GM12878 (cell line): ENCODE measurements around the gene CERKL. TPM values are rescaled to one million over a fixed set of nuclear protein-coding genes. Genes with fewer than 3 reads are reported as not detected.

Experiments used
- ATAC-seq: fragments of 200-7000 bp; cut with Tn5 transposase; 3 replicates; pipeline ENCODE4 v1.9.1; 2020; ENCODE audit warnings: mild to moderate bottlenecking, moderate library complexity
- BruUV-seq: library from RNA; stranded (reverse); fragments of 400-500 nt; replicated peaks from 2 replicates; lab custom pipeline; 2021; lab: Mats Ljungman, UMichigan
- CTCF ChIA-PET: fragments of 300-600 bp; sonication (Branson Sonifier 250); formaldehyde crosslinking; extraction: SDS; loops from one replicate; lab custom pipeline; 2021; ENCODE audit warnings: inconsistent platforms; lab: Yijun Ruan, JAX
- POLR2A ChIA-PET: fragments of 350-600 bp; formaldehyde crosslinking; extraction: SDS; loops from one replicate; lab custom pipeline; 2021; ENCODE audit warnings: inconsistent platforms; lab: Charles Lee
- RAD21 ChIA-PET: fragments of 300-600 bp; sonication (Branson Sonifier 250); formaldehyde crosslinking; loops from one replicate; lab custom pipeline; 2023; ENCODE audit warnings: antibody characterized with exemption; ENCODE audit not compliant: unreplicated experiment; lab: Charles Lee
- SMC1A ChIA-PET: fragments of 300-600 bp; sonication (Branson Sonifier 250); formaldehyde crosslinking; loops from one replicate; lab custom pipeline; 2023; ENCODE audit not compliant: unreplicated experiment, uncharacterized antibody; lab: Charles Lee
- DNase-seq: peaks from one replicate; pipeline ENCODE4 v3.0.0-alpha.2; 2011; ENCODE audit warnings: low read depth, low spot score
- FAIRE-seq: peaks from 3 replicates; lab custom pipeline; 2011; peaks lifted over from hg19 to GRCh38; lab: Jason Lieb, UNC
- H2AFZ ChIP-seq: 2 replicates; pipeline ENCODE4 v1.6.0; 2011; ENCODE audit warnings: low read depth, low read length, control low read depth; ENCODE audit not compliant: control insufficient read depth
- H3K27ac ChIP-seq: 2 replicates; pipeline ENCODE4 v1.5.1; 2011; ENCODE audit warnings: control low read depth; ENCODE audit not compliant: control insufficient read depth, insufficient read depth
- H3K27me3 ChIP-seq, 2 experiments: replicated peaks in 1 of 2; 2 replicates each; pipeline versions ENCODE4 v1.6.0 to v1.6.1; 2011; ENCODE audit warnings: low read length in 1 of 2; ENCODE audit not compliant: control insufficient read depth in 2 of 2, insufficient read depth in 2 of 2
- H3K36me3 ChIP-seq, 2 experiments: 2 replicates each; pipeline ENCODE4 v1.5.1; 2011; ENCODE audit warnings: low read length in 1 of 2; ENCODE audit not compliant: control insufficient read depth in 2 of 2, insufficient read depth in 2 of 2
- H3K4me1 ChIP-seq: 2 replicates; pipeline ENCODE4 v1.6.1; 2011; ENCODE audit warnings: mild to moderate bottlenecking, low read length, moderate library complexity, mixed read lengths; ENCODE audit not compliant: control insufficient read depth, insufficient read depth
- H3K4me2 ChIP-seq: 2 replicates; pipeline ENCODE4 v1.6.0; 2011; ENCODE audit warnings: control low read depth; ENCODE audit not compliant: control insufficient read depth, insufficient read depth
- H3K4me3 ChIP-seq: fragments of 200-600 bp; sonication (generic); 2 replicates; pipeline ENCODE4 v1.5.1; 2016
- H3K79me2 ChIP-seq: 2 replicates; pipeline ENCODE4 v1.6.0; 2011; ENCODE audit warnings: low read length; ENCODE audit not compliant: control insufficient read depth, insufficient read depth
- H3K9ac ChIP-seq: 2 replicates; pipeline ENCODE4 v1.8.0; 2011; ENCODE audit warnings: low read length, control low read depth, mixed read lengths; ENCODE audit not compliant: control insufficient read depth, insufficient read depth
- H3K9me3 ChIP-seq: replicated peaks from 3 replicates; pipeline ENCODE4 v1.5.1; 2011; ENCODE audit warnings: mild to moderate bottlenecking, low read length; ENCODE audit not compliant: control insufficient read depth, insufficient read depth
- H4K20me1 ChIP-seq: 2 replicates; pipeline ENCODE4 v1.6.0; 2011; ENCODE audit not compliant: control insufficient read depth, insufficient read depth
- BACH1 ChIP-seq: fragments of 450-650 bp; IDR thresholded peaks from 2 replicates; pipeline ENCODE4 v1.6.1; 2017; ENCODE audit warnings: mild to moderate bottlenecking, borderline replicate concordance
- CBX3 ChIP-seq: fragments of 200-600 bp; sonication (generic); IDR thresholded peaks from 2 replicates; pipeline ENCODE4 v1.6.1; 2016; ENCODE audit warnings: low read depth, borderline replicate concordance
- FOXM1 ChIP-seq: IDR thresholded peaks from 2 replicates; pipeline ENCODE4 v1.6.1; 2012; ENCODE audit warnings: low read depth, mild to moderate bottlenecking, inconsistent platforms, low read length, moderate library complexity
- HCFC1 ChIP-seq: fragments of 150-350 bp; IDR thresholded peaks from 2 replicates; pipeline ENCODE4 v1.6.1; 2014; ENCODE audit warnings: low read length
- MEF2A ChIP-seq: IDR thresholded peaks from 2 replicates; pipeline ENCODE4 v1.6.1; 2011; ENCODE audit warnings: low read depth, mild to moderate bottlenecking, low read length, moderate library complexity; ENCODE audit not compliant: insufficient read depth
- MXI1 ChIP-seq: fragments of 150-350 bp; IDR thresholded peaks from 2 replicates; pipeline ENCODE4 v1.6.1; 2011; ENCODE audit warnings: low read depth, mild to moderate bottlenecking, inconsistent platforms, low read length, improper control_type of control experiment
- NR2C2 ChIP-seq: IDR thresholded peaks from 2 replicates; pipeline ENCODE4 v1.6.1; 2011; ENCODE audit warnings: borderline replicate concordance, low read depth; ENCODE audit not compliant: control insufficient read depth, insufficient read length
- RAD21 ChIP-seq: IDR thresholded peaks from 2 replicates; pipeline ENCODE4 v1.6.1; 2011; ENCODE audit warnings: mild to moderate bottlenecking, low read depth, low read length, moderate library complexity; ENCODE audit not compliant: insufficient read depth
- SIX5 ChIP-seq: IDR thresholded peaks from 2 replicates; pipeline ENCODE4 v1.6.1; 2011; ENCODE audit warnings: mild to moderate bottlenecking, low read depth, low read length, moderate library complexity; ENCODE audit not compliant: severe bottlenecking
- SMARCA5 ChIP-seq: fragments of 450-650 bp; IDR thresholded peaks from 2 replicates; pipeline ENCODE4 v1.6.1; 2017; ENCODE audit warnings: mild to moderate bottlenecking
- TCF12 ChIP-seq: IDR thresholded peaks from 2 replicates; pipeline ENCODE4 v1.6.1; 2011; ENCODE audit warnings: low read depth, mild to moderate bottlenecking, low read length
- ZNF24 ChIP-seq: fragments of 450-650 bp; IDR thresholded peaks from 2 replicates; pipeline ENCODE4 v1.6.1; 2017; ENCODE audit warnings: antibody characterized with exemption, mild to moderate bottlenecking
- ZZZ3 ChIP-seq: IDR thresholded peaks from 2 replicates; pipeline ENCODE4 v1.6.1; 2011; ENCODE audit warnings: low read depth; ENCODE audit not compliant: control insufficient read depth, insufficient read length
- WGBS: methylation state at CpG from one replicate; pipeline ENCODE4 v1.1.6; 2016; ENCODE audit warnings: low lambda C conversion rate; ENCODE audit not compliant: insufficient replicate concordance, insufficient coverage; ENCODE audit errors: missing lambda C conversion rate; 5-methylcytosine and 5-hydroxymethylcytosine counted together
- in situ Hi-C: fragments of 300-500 bp; cut with MboI; formaldehyde crosslinking; loops from 9 replicates; pipeline ENCODE4 v1.14.3; 2018; ENCODE audit warnings: mixed read lengths
- intact Hi-C: fragments of 100-400 bp; cut with micrococcal nuclease; formaldehyde crosslinking; loops from one replicate; pipeline ENCODE4 v1.14.2; 2022; ENCODE audit not compliant: unreplicated experiment
- polyA plus RNA-seq, 11 experiments: library from polyadenylated mRNA; depleted of rRNA in 4 of 11; unstranded in 6 of 11; stranded (reverse) in 5 of 11; fragments of >200 nt; fragmentation: Nextera tagmentation in 4 of 11; fragmentation: Illumina TruSeq in 1 of 11; extraction: Ambion mirVana in 4 of 11; extraction: Trizol in 1 of 11; gene quantifications; 1 replicate in 1 of 11; 2 replicates in 10 of 11; pipeline versions ENCODE4 v1.2.1 to v1.2.3, GENCODE V29; 2011 to 2016; ENCODE audit warnings: inconsistent platforms in 2 of 11, missing spikeins in 2 of 11, low read depth in 1 of 11
- total RNA-seq, 4 experiments: library from RNA; depleted of rRNA in 3 of 4; stranded (reverse); fragments of >200 nt in 3 of 4; fragmentation: Illumina TruSeq in 1 of 4; extraction: Trizol in 1 of 4; gene quantifications; 2 replicates each; pipeline versions ENCODE4 v1.2.1 to v1.2.3, GENCODE V29; 2013 to 2021

The CERKL gene
- total and polyA plus RNA-seq, 10 of the 15 experiments (the other 5 are each of a cell fraction or from before 2014, with no cell fraction given) = 0.05 to 23.0 (median 6.0) TPM; not detected in 2

GRCh38 chr2:181500201-181500600 is 156.7 kb downstream of the CERKL start:
- SMC1A ChIA-PET = no interaction called here
- no peaks in the 10 kb centered on the region for H3K9me3 ChIP-seq
- no peak for FAIRE-seq
- 98% methylated on average over 4 of the region's 4 CpGs for whole genome bisulfite sequencing
- no peaks in the 10 kb centered on the region for H3K27me3 ChIP-seq
- H4K20me1 ChIP-seq = peaks cover 3% of the 10 kb centered on the region; the same call in 1 of the 2 replicates
- no peak overlapping the region for H3K4me3 ChIP-seq
- RAD21 ChIA-PET = interaction anchor here (0.6 kb wide), 1 partner anchor 388 kb away, joined by 5 read pairs; no protein-coding TSS in a partner anchor
- no peak for ATAC-seq
- TF ChIP-seq CBX3 = no peak
- POLR2A ChIA-PET = no interaction called here
- H3K36me3 ChIP-seq = peaks cover 0 to 47% of the 10 kb centered on the region in 2 experiments; a peak in 2 of 4 replicates
- DNase-seq = no peak
- no TSS peak for BruUV-seq
- CTCF ChIA-PET = interaction anchor here (0.9 to 1.3 kb wide), 3 partner anchors 16 to 395 kb away, joined by 3 read pairs; no protein-coding TSS in a partner anchor
- H3K27ac ChIP-seq = no peak overlapping the region
- no peaks in the 10 kb centered on the region for H3K4me1 ChIP-seq
- H3K4me2 ChIP-seq = no peak overlapping the region
- no peaks in the 10 kb centered on the region for H3K79me2 ChIP-seq
- intact Hi-C loops (no loop called here), in situ Hi-C loops (no loop called here)
- no peak overlapping the region for H2AFZ ChIP-seq
- no peak overlapping the region for H3K9ac ChIP-seq

- Histone ChIP-seq H3K79me2 (no peaks in the 10 kb centered on the region), H3K9me3 (no peaks in the 10 kb centered on the region), H2AFZ (no peak overlapping the region), H3K4me3 (no peak overlapping the region), H3K9ac (no peak overlapping the region), H3K36me3 (peaks cover 0 to 46% of the 10 kb centered on the region in 2 experiments; a peak in 2 of 4 replicates), H3K27ac (no peak overlapping the region), H4K20me1 (peaks cover 3% of the 10 kb centered on the region; the same call in 1 of the 2 replicates), H3K4me2 (no peak overlapping the region), H3K27me3 (no peaks in the 10 kb centered on the region), H3K4me1 (no peaks in the 10 kb centered on the region)
- in situ Hi-C loops = no loop called here
- ChIA-PET POLR2A (no interaction called here), RAD21 (no interaction called here), CTCF (interaction anchor here (1.1 kb wide), 1 partner anchor 25 kb away, joined by 3 read pairs; no protein-coding TSS in a partner anchor), SMC1A (interaction anchor here (0.7 to 1.7 kb wide), 4 partner anchors 12 to 74 kb away, joined by 3 to 5 read pairs (median 3); no protein-coding TSS in a partner anchor)
- ATAC-seq = no peak
- FAIRE-seq = no peak
- TF ChIP-seq SIX5 (no peak), ZZZ3 (no peak), MXI1 (no peak), HCFC1 (no peak), RAD21 (no peak), MEF2A (no peak), BACH1 (no peak), NR2C2 (no peak), FOXM1 (no peak), ZNF24 (no peak), SMARCA5 (no peak), TCF12 (no peak)
- intact Hi-C loops = no loop called here
- no TSS peak for BruUV-seq
- WGBS = 97% methylated on average over 4 of the region's 4 CpGs
- no peak for DNase-seq
Measured at GRCh38 chr2:181499231-181499630, 157.7 kb downstream of the CERKL start.
